Measurements from ENCODE around the gene TCERG1L.

Gene TCERG1L

GRCh38 chr10:131213741-131214505 is 97.6 kb downstream of the TCERG1L start:
- H3K9me2 ChIP-seq (replicated peaks; ENCODE audit: insufficient read depth, low read length), result no peaks in the 10 kb centered on the region
- H3K27me3 ChIP-seq (ENCODE audit: low read length), result no peaks in the 10 kb centered on the region
- H3K4me3 ChIP-seq (ENCODE audit: insufficient read depth, low read length, poor library complexity, severe bottlenecking), result no peak overlapping the region
- no peaks in the 10 kb centered on the region for H3K36me3 ChIP-seq (ENCODE audit: low read length)
- no peaks in the 10 kb centered on the region for H3F3A ChIP-seq (ENCODE audit: insufficient read depth)
- no peak overlapping the region for H2AFZ ChIP-seq (ENCODE audit: low read depth, low read length, severe bottlenecking)
- H3K9me3 ChIP-seq (ENCODE audit: insufficient read depth, low read length), result no peaks in the 10 kb centered on the region
- H4K20me1 ChIP-seq (ENCODE audit: low read depth, low read length), result no peaks in the 10 kb centered on the region
- no peak overlapping the region for H3K27ac ChIP-seq (ENCODE audit: low read depth, low read length)
- no peaks in the 10 kb centered on the region for H3K79me2 ChIP-seq (ENCODE audit: insufficient read depth, low read length)
- no peak overlapping the region for H3K9ac ChIP-seq (ENCODE audit: low read length)
- TF ChIP-seq EZH2phosphoT487 (conservative IDR thresholded peaks at IDR 0.05; ENCODE audit: low read length), result no peak
- TF ChIP-seq, protein P1, sequence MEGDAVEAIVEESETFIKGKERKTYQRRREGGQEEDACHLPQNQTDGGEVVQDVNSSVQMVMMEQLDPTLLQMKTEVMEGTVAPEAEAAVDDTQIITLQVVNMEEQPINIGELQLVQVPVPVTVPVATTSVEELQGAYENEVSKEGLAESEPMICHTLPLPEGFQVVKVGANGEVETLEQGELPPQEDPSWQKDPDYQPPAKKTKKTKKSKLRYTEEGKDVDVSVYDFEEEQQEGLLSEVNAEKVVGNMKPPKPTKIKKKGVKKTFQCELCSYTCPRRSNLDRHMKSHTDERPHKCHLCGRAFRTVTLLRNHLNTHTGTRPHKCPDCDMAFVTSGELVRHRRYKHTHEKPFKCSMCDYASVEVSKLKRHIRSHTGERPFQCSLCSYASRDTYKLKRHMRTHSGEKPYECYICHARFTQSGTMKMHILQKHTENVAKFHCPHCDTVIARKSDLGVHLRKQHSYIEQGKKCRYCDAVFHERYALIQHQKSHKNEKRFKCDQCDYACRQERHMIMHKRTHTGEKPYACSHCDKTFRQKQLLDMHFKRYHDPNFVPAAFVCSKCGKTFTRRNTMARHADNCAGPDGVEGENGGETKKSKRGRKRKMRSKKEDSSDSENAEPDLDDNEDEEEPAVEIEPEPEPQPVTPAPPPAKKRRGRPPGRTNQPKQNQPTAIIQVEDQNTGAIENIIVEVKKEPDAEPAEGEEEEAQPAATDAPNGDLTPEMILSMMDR (IDR thresholded peaks at IDR 0.05; ENCODE audit: insufficient read depth, low read length, poor library complexity, severe bottlenecking), result no peak
- H3K4me2 ChIP-seq (ENCODE audit: low read depth, low read length, poor library complexity, severe bottlenecking), result no peak overlapping the region

- Histone ChIP-seq H3K9me3 (ENCODE audit: insufficient read depth, low read length) (no peaks in the 10 kb centered on the region), H3K4me3 (ENCODE audit: insufficient read depth, low read length, poor library complexity, severe bottlenecking) (no peak overlapping the region), H3K9ac (ENCODE audit: low read length) (no peak overlapping the region), H3K27ac (ENCODE audit: low read depth, low read length) (no peak overlapping the region), H3K27me3 (ENCODE audit: low read length) (no peaks in the 10 kb centered on the region), H2AFZ (ENCODE audit: low read depth, low read length, severe bottlenecking) (no peak overlapping the region), H3K36me3 (ENCODE audit: low read length) (no peaks in the 10 kb centered on the region), H3K79me2 (ENCODE audit: insufficient read depth, low read length) (no peaks in the 10 kb centered on the region), H3K4me2 (ENCODE audit: low read depth, low read length, poor library complexity, severe bottlenecking) (no peak overlapping the region), H3F3A (ENCODE audit: insufficient read depth) (no peaks in the 10 kb centered on the region), H4K20me1 (ENCODE audit: low read depth, low read length) (no peaks in the 10 kb centered on the region), H3K9me2 (replicated peaks; ENCODE audit: insufficient read depth, low read length) (no peaks in the 10 kb centered on the region)
- TF ChIP-seq, protein P1 (IDR thresholded peaks at IDR 0.05; ENCODE audit: insufficient read depth, low read length, poor library complexity, severe bottlenecking), result no peak
- no peak for TF ChIP-seq EZH2phosphoT487 (conservative IDR thresholded peaks at IDR 0.05; ENCODE audit: low read length)
Observed at GRCh38 chr10:131212763-131213325, 98.7 kb downstream of the TCERG1L start.

- no peaks in the 10 kb centered on the region for H3K9me2 ChIP-seq (replicated peaks; ENCODE audit: insufficient read depth, low read length)
- no peak overlapping the region for H2AFZ ChIP-seq (ENCODE audit: low read depth, low read length, severe bottlenecking)
- no peaks in the 10 kb centered on the region for H3K9me3 ChIP-seq (ENCODE audit: insufficient read depth, low read length)
- H3K36me3 ChIP-seq (ENCODE audit: low read length), result no peaks in the 10 kb centered on the region
- H3K27ac ChIP-seq (ENCODE audit: low read depth, low read length), result no peak overlapping the region
- H3K4me3 ChIP-seq (ENCODE audit: insufficient read depth, low read length, poor library complexity, severe bottlenecking), result no peak overlapping the region
- H3K9ac ChIP-seq (ENCODE audit: low read length), result no peak overlapping the region
- TF ChIP-seq EZH2phosphoT487 (conservative IDR thresholded peaks at IDR 0.05; ENCODE audit: low read length), result no peak
- TF ChIP-seq, protein P1 (IDR thresholded peaks at IDR 0.05; ENCODE audit: insufficient read depth, low read length, poor library complexity, severe bottlenecking), result no peak
- H3K27me3 ChIP-seq (ENCODE audit: low read length), result no peaks in the 10 kb centered on the region
- H3K4me2 ChIP-seq (ENCODE audit: low read depth, low read length, poor library complexity, severe bottlenecking), result no peak overlapping the region
- no peaks in the 10 kb centered on the region for H4K20me1 ChIP-seq (ENCODE audit: low read depth, low read length)
- no peaks in the 10 kb centered on the region for H3F3A ChIP-seq (ENCODE audit: insufficient read depth)
- H3K79me2 ChIP-seq (ENCODE audit: insufficient read depth, low read length), result no peaks in the 10 kb centered on the region
Observed at GRCh38 chr10:131211965-131212619, 99.4 kb downstream of the TCERG1L start.

Data from SU-DHL-6 (cell line).